ENCODE measurements around the gene TAF7.

The TAF7 gene

GRCh38 chr5:141272906-141273305, 47.7 kb downstream of the TAF7 start:
- no peak overlapping the region for H3K4me3 ChIP-seq (ENCODE audit: low read depth, low read length)
- no peak for DNase-seq (ENCODE audit: low read depth, low spot score)
- in situ Hi-C loops (cut with HindIII; ENCODE audit: low sequenced_read_pairs) = no loop called here
- TF ChIP-seq CTCF (IDR thresholded peaks at IDR 0.05; ENCODE audit: low read depth, low read length) = no peak

- no peak for DNase-seq (ENCODE audit: low read depth, low spot score)
- in situ Hi-C loops (cut with HindIII; ENCODE audit: low sequenced_read_pairs) = no loop called here
- no peak overlapping the region for H3K4me3 ChIP-seq (ENCODE audit: low read depth, low read length)
- TF ChIP-seq CTCF (IDR thresholded peaks at IDR 0.05; ENCODE audit: low read depth, low read length) = no peak
These were observed 51.4 kb downstream of the TAF7 start for GRCh38 chr5:141269195-141269594.

All from astrocyte of the spinal cord (primary cell).